ENCODE measurements around the gene STX2.

STX2 gene

GRCh38 chr12:130817804-130818203 lies 21.2 kb downstream of the STX2 start:
- 0 out of 2 replicates have a peak overlapping the region, but pooled peaks have one; percentile 78 for H3K27ac ChIP-seq (ENCODE audit: low read depth, low read length)
- no peaks in the 10 kb centered on the region for H3K9me2 ChIP-seq (replicated peaks; ENCODE audit: control insufficient read depth, low read length)
- peaks cover 25% of the 10 kb centered on the region for H3K79me2 ChIP-seq (ENCODE audit: control insufficient read depth, low read length)
- no peaks in the 10 kb centered on the region for H3K27me3 ChIP-seq (ENCODE audit: control insufficient read depth, low read length)
- no peaks in the 10 kb centered on the region for H4K20me1 ChIP-seq (ENCODE audit: control insufficient read depth, insufficient read depth, low read depth, low read length)
- no peaks in the 10 kb centered on the region for H3K9me3 ChIP-seq (ENCODE audit: control insufficient read depth, insufficient read depth, low read length)
- peaks cover 62% of the 10 kb centered on the region for H3K4me1 ChIP-seq (ENCODE audit: control insufficient read depth, low read length)
- H3K4me2 ChIP-seq (ENCODE audit: low read length): peak overlapping the region; percentile 79
- TF ChIP-seq CTCF (IDR thresholded peaks at IDR 0.05; ENCODE audit: low read depth, low read length, poor library complexity, severe bottlenecking) (no peak), EZH2phosphoT487 (IDR thresholded peaks at IDR 0.05; ENCODE audit: borderline replicate concordance, low read length) (no peak)
- peak overlapping the region; percentile 67 for H3K4me3 ChIP-seq (ENCODE audit: low read length)
- peaks cover 35% of the 10 kb centered on the region for H3K36me3 ChIP-seq (ENCODE audit: control insufficient read depth, low read length)
- peaks cover 14% of the 10 kb centered on the region for H3F3A ChIP-seq (ENCODE audit: control insufficient read depth, insufficient read depth)

GRCh38 chr12:130816097-130816496 lies 23.0 kb downstream of the STX2 start:
- Histone ChIP-seq H3K27me3 (ENCODE audit: control insufficient read depth, low read length) (no peaks in the 10 kb centered on the region), H3K36me3 (ENCODE audit: control insufficient read depth, low read length) (peaks cover 37% of the 10 kb centered on the region), H3K4me1 (ENCODE audit: control insufficient read depth, low read length) (peaks cover 62% of the 10 kb centered on the region), H3K9me3 (ENCODE audit: control insufficient read depth, insufficient read depth, low read length) (no peaks in the 10 kb centered on the region), H3F3A (ENCODE audit: control insufficient read depth, insufficient read depth) (peaks cover 14% of the 10 kb centered on the region), H3K4me2 (ENCODE audit: low read length) (peak overlapping the region; percentile 79), H4K20me1 (ENCODE audit: control insufficient read depth, insufficient read depth, low read depth, low read length) (no peaks in the 10 kb centered on the region), H3K27ac (ENCODE audit: low read depth, low read length) (peak overlapping the region; percentile 78), H3K4me3 (ENCODE audit: low read length) (peak overlapping the region; percentile 67), H3K79me2 (ENCODE audit: control insufficient read depth, low read length) (peaks cover 25% of the 10 kb centered on the region), H3K9me2 (replicated peaks; ENCODE audit: control insufficient read depth, low read length) (no peaks in the 10 kb centered on the region)
- no peak for TF ChIP-seq CTCF (IDR thresholded peaks at IDR 0.05; ENCODE audit: low read depth, low read length, poor library complexity, severe bottlenecking)
- no peak for TF ChIP-seq EZH2phosphoT487 (IDR thresholded peaks at IDR 0.05; ENCODE audit: borderline replicate concordance, low read length)

GRCh38 chr12:130815028-130815741 lies 23.9 kb downstream of the STX2 start:
- H3K79me2 ChIP-seq (ENCODE audit: control insufficient read depth, low read length): peaks cover 25% of the 10 kb centered on the region
- TF ChIP-seq EZH2phosphoT487 (IDR thresholded peaks at IDR 0.05; ENCODE audit: borderline replicate concordance, low read length) (no peak), CTCF (IDR thresholded peaks at IDR 0.05; ENCODE audit: low read depth, low read length, poor library complexity, severe bottlenecking) (no peak)
- H3K36me3 ChIP-seq (ENCODE audit: control insufficient read depth, low read length): peaks cover 38% of the 10 kb centered on the region
- peak overlapping the region; percentile 67 for H3K4me3 ChIP-seq (ENCODE audit: low read length)
- H3K27ac ChIP-seq (ENCODE audit: low read depth, low read length): peak overlapping the region; percentile 78
- H3K4me1 ChIP-seq (ENCODE audit: control insufficient read depth, low read length): peaks cover 62% of the 10 kb centered on the region
- H3F3A ChIP-seq (ENCODE audit: control insufficient read depth, insufficient read depth): peaks cover 14% of the 10 kb centered on the region
- no peaks in the 10 kb centered on the region for H4K20me1 ChIP-seq (ENCODE audit: control insufficient read depth, insufficient read depth, low read depth, low read length)
- no peaks in the 10 kb centered on the region for H3K27me3 ChIP-seq (ENCODE audit: control insufficient read depth, low read length)
- H3K9me3 ChIP-seq (ENCODE audit: control insufficient read depth, insufficient read depth, low read length): no peaks in the 10 kb centered on the region
- H3K9me2 ChIP-seq (replicated peaks; ENCODE audit: control insufficient read depth, low read length): no peaks in the 10 kb centered on the region
- peak overlapping the region; percentile 79 for H3K4me2 ChIP-seq (ENCODE audit: low read length)

All from DOHH2 (cell line).